Keratinocyte (primary cell): ENCODE results near the gene DENND4B. TPM values are rescaled to one million over a fixed set of nuclear protein-coding genes. Genes with fewer than 3 reads are reported as not detected.
"Not testable (repeated sequence)": the region's sequence is repeated elsewhere in the genome, so short reads cannot be mapped to it uniquely, and the experiment has no call there.

Source experiments
- DNase-seq: peaks from one replicate; pipeline ENCODE4 v3.0.0-alpha.2; 2011; ENCODE audit warnings: low read depth, missing footprints, low spot score
- FAIRE-seq: peaks from 2 replicates; lab custom pipeline; 2011; peaks lifted over from hg19 to GRCh38; lab: Jason Lieb, UNC
- H2AFZ ChIP-seq: 2 replicates; pipeline ENCODE4 v1.6.0; 2012; ENCODE audit warnings: low read length, control low read depth, inconsistent platforms; ENCODE audit not compliant: control insufficient read depth
- H3K27ac ChIP-seq: 2 replicates; pipeline ENCODE4 v1.5.1; 2011; ENCODE audit warnings: low read length; ENCODE audit not compliant: control insufficient read depth, insufficient read depth
- H3K27me3 ChIP-seq: 3 replicates; pipeline ENCODE4 v1.6.0; 2011; ENCODE audit warnings: low read length; ENCODE audit not compliant: control insufficient read depth, insufficient read depth; ENCODE audit errors: extremely low read depth
- H3K36me3 ChIP-seq, 2 experiments: 2 replicates in 1 of 2; 3 replicates in 1 of 2; pipeline ENCODE4 v1.5.1; 2011; ENCODE audit warnings: low read length in 2 of 2, mild to moderate bottlenecking in 1 of 2; ENCODE audit not compliant: control insufficient read depth in 2 of 2, insufficient read depth in 2 of 2; ENCODE audit errors: extremely low read depth in 1 of 2
- H3K4me1 ChIP-seq: 3 replicates; pipeline ENCODE4 v1.5.1; 2011; ENCODE audit warnings: low read length; ENCODE audit not compliant: control insufficient read depth, insufficient read depth; ENCODE audit errors: extremely low read depth
- H3K4me2 ChIP-seq: 3 replicates; pipeline ENCODE4 v1.6.0; 2011; ENCODE audit warnings: low read depth, low read length; ENCODE audit not compliant: control insufficient read depth, insufficient read depth; ENCODE audit errors: extremely low read depth
- H3K4me3 ChIP-seq, 3 experiments: fragments of 200-600 bp in 1 of 3; sonication (generic) in 1 of 3; 2 replicates in 2 of 3; 3 replicates in 1 of 3; pipeline ENCODE4 v1.5.1; 2011 to 2016; ENCODE audit warnings: low read length in 3 of 3, mild to moderate bottlenecking in 3 of 3, control low read depth in 2 of 3, inconsistent platforms in 1 of 3, low read depth in 1 of 3, mixed read lengths in 1 of 3, mixed run types in 1 of 3, moderate library complexity in 1 of 3; ENCODE audit not compliant: control insufficient read depth in 2 of 3, insufficient read depth in 2 of 3; ENCODE audit errors: extremely low read depth in 1 of 3
- H3K79me2 ChIP-seq: 2 replicates; pipeline ENCODE4 v1.6.0; 2012; ENCODE audit warnings: low read length; ENCODE audit not compliant: control insufficient read depth, insufficient read depth
- H3K9ac ChIP-seq: 3 replicates; pipeline ENCODE4 v1.6.0; 2011; ENCODE audit warnings: low read length; ENCODE audit not compliant: control insufficient read depth, insufficient read depth; ENCODE audit errors: extremely low read depth
- H3K9me1 ChIP-seq: 3 replicates; pipeline ENCODE4 v1.6.0; 2011; ENCODE audit warnings: low read length; ENCODE audit not compliant: control insufficient read depth, insufficient read depth; ENCODE audit errors: extremely low read depth
- H3K9me3 ChIP-seq: 2 replicates; pipeline ENCODE4 v1.5.1; 2012; ENCODE audit warnings: low read depth, low read length; ENCODE audit not compliant: control insufficient read depth
- H4K20me1 ChIP-seq: 3 replicates; pipeline ENCODE4 v1.6.0; 2011; ENCODE audit warnings: low read length; ENCODE audit not compliant: control insufficient read depth, insufficient read depth; ENCODE audit errors: extremely low read depth
- CTCF ChIP-seq, 3 experiments: IDR thresholded peaks in 1 of 3; conservative IDR thresholded peaks in 1 of 3; optimal IDR thresholded peaks in 1 of 3; 2 replicates in 2 of 3; 3 replicates in 1 of 3; pipeline versions ENCODE3 to v1.5.1; 2011; ENCODE audit warnings: low read length in 3 of 3, mild to moderate bottlenecking in 3 of 3, moderate library complexity in 2 of 3, control low read depth in 1 of 3, inconsistent platforms in 1 of 3; ENCODE audit not compliant: insufficient read depth in 2 of 3; ENCODE audit errors: extremely low read depth in 1 of 3
- EZH2 ChIP-seq: IDR thresholded peaks from one replicate; pipeline ENCODE4 v1.6.1; 2012; ENCODE audit warnings: inconsistent platforms, mild to moderate bottlenecking, low read length, moderate library complexity
- dilution Hi-C: fragments of 300-500 bp; cut with MboI; formaldehyde crosslinking; loops from one replicate; pipeline ENCODE4 v1.7.0; 2020; ENCODE audit warnings: low sequenced_read_pairs; ENCODE audit not compliant: extremely low pct_ligation_motif_present
- polyA plus RNA-seq, 5 experiments: library from polyadenylated mRNA; depleted of rRNA in 3 of 5; stranded (reverse) in 3 of 5; stranded (forward) in 1 of 5; unstranded in 1 of 5; fragments of >200 nt; gene quantifications; 1 replicate in 1 of 5; 2 replicates in 3 of 5; 3 replicates in 1 of 5; pipeline versions ENCODE4 v1.2.1 to v1.2.3, GENCODE V29; 2011 to 2012; ENCODE audit warnings: missing spikeins in 2 of 5, low read depth in 1 of 5, low replicate concordance in 1 of 5

The DENND4B gene
- polyA plus RNA-seq, 1 donor (not counting 4 experiments of a cell fraction or from before 2014, with no cell fraction given) = 7.9 TPM

- H3K9me3 ChIP-seq = no peaks in the 10 kb centered on the region
- H4K20me1 ChIP-seq = peaks cover 14% of the 10 kb centered on the region
- H3K36me3 ChIP-seq = peaks cover 2 to 3% of the 10 kb centered on the region in 2 experiments
- peaks cover 13% of the 10 kb centered on the region for H3K4me1 ChIP-seq
- H3K9me1 ChIP-seq = no peaks in the 10 kb centered on the region
- dilution Hi-C loops = no loop called here
- no peak overlapping the region for H3K4me2 ChIP-seq
- no peak overlapping the region for H2AFZ ChIP-seq
- H3K27me3 ChIP-seq = no peaks in the 10 kb centered on the region
- H3K4me3 ChIP-seq = no peak overlapping the region
- H3K27ac ChIP-seq = no peak overlapping the region
- FAIRE-seq (no peak), DNase-seq (no peak)
- H3K9ac ChIP-seq = no peak overlapping the region
- peaks cover 94% of the 10 kb centered on the region for H3K79me2 ChIP-seq
- TF ChIP-seq CTCF (optimal IDR thresholded peaks at IDR 0.05 in 1 of 3, IDR thresholded peaks at IDR 0.05 in 1 of 3, conservative IDR thresholded peaks at IDR 0.05 in 1 of 3; ENCODE audit: extremely low read depth in 1 of 3, insufficient read depth in 2 of 3, low read length in 3 of 3) (no peak), EZH2 (no peak)
Observed at GRCh38 chr1:153916297-153916696, 30.2 kb downstream of the DENND4B start.

- Histone ChIP-seq H3K4me3 (no peak overlapping the region), H3K9me3 (no peaks in the 10 kb centered on the region), H3K4me2 (no peak overlapping the region), H4K20me1 (peaks cover 3% of the 10 kb centered on the region), H3K9ac (no peak overlapping the region), H3K9me1 (no peaks in the 10 kb centered on the region), H3K27me3 (no peaks in the 10 kb centered on the region), H3K27ac (no peak overlapping the region), H2AFZ (no peak overlapping the region), H3K79me2 (peaks cover 88% of the 10 kb centered on the region), H3K4me1 (no peaks in the 10 kb centered on the region), H3K36me3 (no peaks in the 10 kb centered on the region)
- TF ChIP-seq CTCF (optimal IDR thresholded peaks at IDR 0.05 in 1 of 3, IDR thresholded peaks at IDR 0.05 in 1 of 3, conservative IDR thresholded peaks at IDR 0.05 in 1 of 3; ENCODE audit: extremely low read depth in 1 of 3, insufficient read depth in 2 of 3, low read length in 3 of 3) = no peak
- no peak for TF ChIP-seq EZH2
- FAIRE-seq = no peak
- no peak for DNase-seq
- dilution Hi-C loops = no loop called here
Observed at GRCh38 chr1:153912349-153912748, 34.2 kb downstream of the DENND4B start.

GRCh38 chr1:153910560-153910959, 36.0 kb downstream of the DENND4B start:
- H3K9me1 ChIP-seq, H4K20me1 ChIP-seq, H3K27ac ChIP-seq, H3K4me2 ChIP-seq, DNase-seq, FAIRE-seq, H3K9ac ChIP-seq, H3K4me1 ChIP-seq, H2AFZ ChIP-seq, H3K9me3 ChIP-seq, H3K27me3 ChIP-seq, H3K4me3 ChIP-seq, H3K36me3 ChIP-seq, dilution Hi-C loops: not testable (repeated sequence)
- H3K79me2 ChIP-seq = peaks cover 86% of the 10 kb centered on the region
